GM12878 (cell line): ENCODE data around the gene CCDC120. TPM values are rescaled to one million over a fixed set of nuclear protein-coding genes. Genes with fewer than 3 reads are reported as not detected.
A peak's percentile ranks its signal among the peaks of the same experiment; 100 is the strongest.

Source experiments
- BCL11A ChIP-seq: IDR thresholded peaks from 2 replicates; pipeline ENCODE4 v1.6.1; 2011; ENCODE audit warnings: low read depth, low read length
- BRCA1 ChIP-seq: IDR thresholded peaks from 2 replicates; pipeline ENCODE4 v1.6.1; 2011; ENCODE audit warnings: low read depth, low read length, improper control_type of control experiment
- CUX1 ChIP-seq: IDR thresholded peaks from 2 replicates; pipeline ENCODE4 v1.6.1; 2012; ENCODE audit warnings: improper control_type of control experiment, low read depth, low read length; ENCODE audit not compliant: insufficient replicate concordance
- HDAC2 ChIP-seq: fragments of 200-600 bp; sonication (generic); IDR thresholded peaks from 2 replicates; pipeline ENCODE4 v1.6.1; 2017
- IRF3 ChIP-seq: fragments of 450-650 bp; IDR thresholded peaks from 2 replicates; pipeline ENCODE4 v1.6.1; 2014; ENCODE audit warnings: mild to moderate bottlenecking
- PBX3 ChIP-seq: IDR thresholded peaks from 2 replicates; pipeline ENCODE4 v1.6.1; 2011; ENCODE audit warnings: mild to moderate bottlenecking, low read depth, low read length, moderate library complexity; ENCODE audit not compliant: insufficient replicate concordance
- polyA plus RNA-seq, 11 experiments: library from polyadenylated mRNA; depleted of rRNA in 4 of 11; unstranded in 6 of 11; stranded (reverse) in 5 of 11; fragments of >200 nt; fragmentation: Nextera tagmentation in 4 of 11; fragmentation: Illumina TruSeq in 1 of 11; extraction: Ambion mirVana in 4 of 11; extraction: Trizol in 1 of 11; gene quantifications; 1 replicate in 1 of 11; 2 replicates in 10 of 11; pipeline versions ENCODE4 v1.2.1 to v1.2.3, GENCODE V29; 2011 to 2016; ENCODE audit warnings: inconsistent platforms in 2 of 11, missing spikeins in 2 of 11, low read depth in 1 of 11
- total RNA-seq, 4 experiments: library from RNA; depleted of rRNA in 3 of 4; stranded (reverse); fragments of >200 nt in 3 of 4; fragmentation: Illumina TruSeq in 1 of 4; extraction: Trizol in 1 of 4; gene quantifications; 2 replicates each; pipeline versions ENCODE4 v1.2.1 to v1.2.3, GENCODE V29; 2013 to 2021

Gene CCDC120
- total and polyA plus RNA-seq, 10 of the 15 experiments (the other 5 are each of a cell fraction or from before 2014, with no cell fraction given), result 0.11 to 4.1 (median 0.76) TPM

- TF ChIP-seq CUX1, result no peak
- TF ChIP-seq HDAC2, result no peak
- TF ChIP-seq BRCA1, result no peak
- no peak for TF ChIP-seq BCL11A
- peak; percentile 57 for TF ChIP-seq PBX3
- TF ChIP-seq IRF3, result no peak
Measured at GRCh38 chrX:49079489-49080428, 21.0 kb downstream of the CCDC120 start, which contains the start of gene WDR45 (continued).
